Type B pancreatic cell (in vitro differentiated cells): ENCODE measurements around the gene IL17RE. TPM values are rescaled to one million over a fixed set of nuclear protein-coding genes. Genes with fewer than 3 reads are reported as not detected.

Source experiments
- DNase-seq: peaks from one replicate; pipeline ENCODE4 v3.0.0; 2021; ENCODE audit warnings: mixed read lengths; ENCODE audit not compliant: unreplicated experiment; ENCODE audit errors: extremely low spot score
- H3K27ac Mint-ChIP-seq: 2 replicates; pipeline ENCODE4 v1.8.0; 2021; ENCODE audit warnings: mild to moderate bottlenecking, mixed read lengths
- H3K27me3 Mint-ChIP-seq: 2 replicates; pipeline ENCODE4 v1.8.0; 2021; ENCODE audit warnings: mixed read lengths
- H3K36me3 Mint-ChIP-seq: 2 replicates; pipeline ENCODE4 v1.8.0; 2021; ENCODE audit warnings: mixed read lengths
- H3K4me1 Mint-ChIP-seq: one replicate; pipeline ENCODE4 v1.8.0; 2021; ENCODE audit warnings: mixed read lengths; ENCODE audit not compliant: unreplicated experiment
- H3K4me3 Mint-ChIP-seq: 2 replicates; pipeline ENCODE4 v1.8.0; 2021; ENCODE audit warnings: mild to moderate bottlenecking, mixed read lengths
- H3K9me3 Mint-ChIP-seq: 2 replicates; pipeline ENCODE4 v1.8.0; 2021; ENCODE audit warnings: mixed read lengths
- CTCF ChIP-seq: fragments of 200-600 bp; sonication (generic); conservative IDR thresholded peaks from 2 replicates; pipeline ENCODE4 v1.5.0; 2021; ENCODE audit warnings: antibody characterized with exemption, mild to moderate bottlenecking
- total RNA-seq: library from RNA; stranded (reverse); gene quantifications from 2 replicates; pipeline ENCODE4 v1.2.1, GENCODE V29; 2021; ENCODE audit warnings: low replicate concordance

The IL17RE gene
- total RNA-seq, 1 donor from 2014 or later, result 13.6 TPM

- peak overlapping the region; percentile 99 for H3K27ac Mint-ChIP-seq
- H3K4me3 Mint-ChIP-seq, result peak overlapping the region; percentile 98
These were observed 29.8 kb downstream of the IL17RE start for GRCh38 chr3:9932535-9932842.

GRCh38 chr3:9932843-9933560 lies 30.4 kb downstream of the IL17RE start:
- peak; percentile 84 for DNase-seq
- H3K9me3 Mint-ChIP-seq, result no peaks in the 10 kb centered on the region
- H3K36me3 Mint-ChIP-seq, result peaks cover 22% of the 10 kb centered on the region

More at GRCh38 chr3:9932535-9932842, 29.8 kb downstream of the IL17RE start:
- DNase-seq, result no peak
- Mint-ChIP-seq H3K4me1 (peaks cover 19% of the 10 kb centered on the region), H3K36me3 (peaks cover 22% of the 10 kb centered on the region), H3K9me3 (no peaks in the 10 kb centered on the region), H3K27me3 (no peaks in the 10 kb centered on the region)
- TF ChIP-seq CTCF, result no peak

GRCh38 chr3:9933561-9934234 lies 31.1 kb downstream of the IL17RE start, which contains the start of gene CRELD1:
CRELD1 (plus strand) TSS chr3:9933834; CDS start chr3:9934439, 605 bp downstream.
- peak; percentile 95 for DNase-seq
- Mint-ChIP-seq H3K27me3 (no peaks in the 10 kb centered on the region), H3K36me3 (peaks cover 22% of the 10 kb centered on the region), H3K4me3 (peak within 1 kb of the TSS; percentile 98), H3K9me3 (no peaks in the 10 kb centered on the region), H3K27ac (peak within 1 kb of the TSS; percentile 99), H3K4me1 (peaks cover 19% of the 10 kb centered on the region)
- TF ChIP-seq CTCF, result no peak

More at GRCh38 chr3:9932843-9933560, 30.4 kb downstream of the IL17RE start:
- no peaks in the 10 kb centered on the region for H3K27me3 Mint-ChIP-seq
- peak overlapping the region; percentile 99 for H3K27ac Mint-ChIP-seq
- TF ChIP-seq CTCF, result peak; percentile 78
- H3K4me1 Mint-ChIP-seq, result peaks cover 19% of the 10 kb centered on the region
- peak overlapping the region; percentile 98 for H3K4me3 Mint-ChIP-seq

GRCh38 chr3:9934235-9934621 lies 31.6 kb downstream of the IL17RE start:
- Mint-ChIP-seq H3K27ac (peak overlapping the region; percentile 99), H3K27me3 (no peaks in the 10 kb centered on the region), H3K9me3 (no peaks in the 10 kb centered on the region), H3K4me3 (peak overlapping the region; percentile 98), H3K4me1 (peaks cover 19% of the 10 kb centered on the region), H3K36me3 (peaks cover 22% of the 10 kb centered on the region)
- peak; percentile 55 for TF ChIP-seq CTCF
- no peak for DNase-seq

- Mint-ChIP-seq H3K4me1 (peaks cover 19% of the 10 kb centered on the region), H3K9me3 (no peaks in the 10 kb centered on the region), H3K36me3 (peaks cover 22% of the 10 kb centered on the region), H3K27me3 (no peaks in the 10 kb centered on the region), H3K4me3 (peak overlapping the region; percentile 98), H3K27ac (peak overlapping the region; percentile 99)
- no peak for DNase-seq
- TF ChIP-seq CTCF, result no peak
These were observed 32.3 kb downstream of the IL17RE start for GRCh38 chr3:9934993-9935392.
